Mesendoderm (in vitro differentiated cells): ENCODE results near the gene HMCN1.

Source experiments
- DNase-seq: peaks from one replicate; pipeline ENCODE4 v3.0.0; 2013
- H2AK5ac ChIP-seq: 2 replicates; pipeline ENCODE4 v1.6.1; 2013; ENCODE audit warnings: low read length, inconsistent platforms
- H2BK120ac ChIP-seq: 2 replicates; pipeline ENCODE4 v1.6.1; 2013; ENCODE audit warnings: low read depth, mild to moderate bottlenecking, low read length, moderate library complexity, mixed read lengths
- H2BK15ac ChIP-seq: replicated peaks from 2 replicates; pipeline ENCODE4 v1.6.1; 2013; ENCODE audit warnings: low read depth, mild to moderate bottlenecking, moderate library complexity
- H2BK5ac ChIP-seq: 2 replicates; pipeline ENCODE4 v1.6.1; 2013; ENCODE audit warnings: low read length, inconsistent platforms
- H3K18ac ChIP-seq: 2 replicates; pipeline ENCODE4 v1.6.1; 2013; ENCODE audit warnings: mild to moderate bottlenecking, low read length, mixed read lengths
- H3K23ac ChIP-seq: one replicate; pipeline ENCODE4 v1.6.1; 2013; ENCODE audit warnings: low read length
- H3K27ac ChIP-seq: 2 replicates; pipeline ENCODE4 v1.5.1; 2013; ENCODE audit warnings: low read depth, mild to moderate bottlenecking, inconsistent platforms, low read length, moderate library complexity
- H3K27me3 ChIP-seq: 2 replicates; pipeline ENCODE4 v1.6.1; 2013; ENCODE audit warnings: low read length, control low read depth, mild to moderate bottlenecking, inconsistent platforms; ENCODE audit not compliant: insufficient read depth, poor library complexity
- H3K36me3 ChIP-seq: 2 replicates; pipeline ENCODE4 v1.6.1; 2013; ENCODE audit warnings: low read length, inconsistent platforms; ENCODE audit not compliant: control insufficient read depth, insufficient read depth
- H3K4ac ChIP-seq: one replicate; pipeline ENCODE4 v1.6.1; 2013; ENCODE audit warnings: low read depth, mild to moderate bottlenecking, low read length, moderate library complexity
- H3K4me1 ChIP-seq: 2 replicates; pipeline ENCODE4 v1.6.1; 2013; ENCODE audit warnings: low read depth, low read length, inconsistent platforms; ENCODE audit not compliant: control insufficient read depth
- H3K4me2 ChIP-seq: 2 replicates; pipeline ENCODE4 v1.6.1; 2013; ENCODE audit warnings: low read length
- H3K4me3 ChIP-seq: 2 replicates; pipeline ENCODE4 v1.5.1; 2013; ENCODE audit warnings: mild to moderate bottlenecking, low read length
- H3K56ac ChIP-seq: one replicate; pipeline ENCODE4 v1.6.1; 2013; ENCODE audit warnings: low read length
- H3K79me1 ChIP-seq: 2 replicates; pipeline ENCODE4 v1.6.1; 2013; ENCODE audit warnings: low read length, inconsistent platforms
- H3K79me2 ChIP-seq: 2 replicates; pipeline ENCODE4 v1.6.1; 2013; ENCODE audit warnings: mild to moderate bottlenecking, low read length; ENCODE audit not compliant: control insufficient read depth, insufficient read depth
- H3K9ac ChIP-seq: 2 replicates; pipeline ENCODE4 v1.6.1; 2013; ENCODE audit warnings: low read length, inconsistent platforms
- H4K5ac ChIP-seq: one replicate; pipeline ENCODE4 v1.6.1; 2013; ENCODE audit warnings: low read length
- H4K8ac ChIP-seq: one replicate; pipeline ENCODE4 v1.6.1; 2013; ENCODE audit warnings: low read depth, mild to moderate bottlenecking, control low read depth, low read length, moderate library complexity
- WGBS: extraction: QIAGEN DNeasy Blood & Tissue Kit; methylation state at CpG from one replicate; pipeline ENCODE4 v1.1.7; 2013; ENCODE audit warnings: low lambda C conversion rate, missing lambda C conversion rate; ENCODE audit not compliant: insufficient coverage; ENCODE audit errors: extremely low coverage; 5-methylcytosine and 5-hydroxymethylcytosine counted together

The HMCN1 gene

DNA sequence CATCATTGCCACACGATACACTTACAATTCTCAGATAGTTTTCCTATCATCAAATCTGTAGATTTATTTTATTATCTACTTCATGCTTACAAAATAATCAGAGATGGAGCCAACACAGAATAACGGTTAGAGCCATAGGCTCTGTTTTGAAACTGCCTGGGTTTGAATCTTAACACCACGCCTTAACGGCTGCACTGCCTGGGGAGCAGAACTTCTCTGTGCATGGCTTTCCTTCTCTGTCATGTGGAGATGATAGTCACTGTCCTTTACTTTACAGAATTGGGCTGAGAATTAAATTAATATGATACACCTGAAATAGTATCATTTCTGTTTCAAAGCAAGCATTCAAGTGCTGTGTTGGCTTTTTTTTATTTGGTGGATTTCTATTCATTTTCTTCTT is 177.8 kb downstream of the HMCN1 start:
- no peak overlapping the region for H3K4me2 ChIP-seq
- no peaks in the 10 kb centered on the region for H3K27me3 ChIP-seq
- H2BK5ac ChIP-seq = no peak overlapping the region
- no peak overlapping the region for H2AK5ac ChIP-seq
- no CpG with 5 or more reads among the region's 4 CpGs for WGBS
- no peak overlapping the region for H3K4me3 ChIP-seq
- no peak overlapping the region for H3K4ac ChIP-seq
- H3K36me3 ChIP-seq = no peaks in the 10 kb centered on the region
- no peak overlapping the region for H3K56ac ChIP-seq
- H4K8ac ChIP-seq = no peak overlapping the region
- no peak overlapping the region for H4K5ac ChIP-seq
- peak; percentile 25 for DNase-seq
- H2BK120ac ChIP-seq = no peak overlapping the region
- peaks cover 4% of the 10 kb centered on the region for H3K4me1 ChIP-seq
- H3K79me1 ChIP-seq = no peaks in the 10 kb centered on the region
- no peaks in the 10 kb centered on the region for H3K79me2 ChIP-seq
- H3K18ac ChIP-seq = no peak overlapping the region
- no peak overlapping the region for H3K23ac ChIP-seq
- no peak overlapping the region for H2BK15ac ChIP-seq
- H3K27ac ChIP-seq = no peak overlapping the region
- H3K9ac ChIP-seq = no peak overlapping the region

DNA sequence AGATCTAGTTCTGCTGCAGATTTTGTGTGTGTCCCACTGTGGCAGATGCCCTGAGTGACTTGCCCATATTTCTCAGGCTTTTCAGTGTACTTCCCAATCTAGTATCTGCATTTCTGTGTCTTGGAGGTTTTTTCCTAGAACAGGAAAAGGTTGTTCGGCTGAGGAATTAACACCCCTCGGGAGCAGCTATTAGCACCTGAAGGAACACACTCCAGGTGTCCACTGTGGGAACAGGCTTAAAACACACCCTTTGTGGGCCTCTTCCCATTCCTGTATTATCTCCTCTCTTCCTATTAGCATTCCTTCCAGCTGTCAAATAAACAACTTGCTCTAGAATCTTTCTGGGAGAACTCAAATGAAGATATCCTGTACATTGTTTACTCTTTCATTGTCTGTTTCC is 178.3 kb downstream of the HMCN1 start:
- no CpG with 5 or more reads among the region's 2 CpGs for WGBS
- H2BK5ac ChIP-seq = no peak overlapping the region
- no peaks in the 10 kb centered on the region for H3K36me3 ChIP-seq
- H2AK5ac ChIP-seq = no peak overlapping the region
- H3K4ac ChIP-seq = no peak overlapping the region
- no peaks in the 10 kb centered on the region for H3K79me1 ChIP-seq
- H3K27me3 ChIP-seq = no peaks in the 10 kb centered on the region
- no peak overlapping the region for H4K8ac ChIP-seq
- peak; percentile 92 for DNase-seq
- no peak overlapping the region for H3K4me2 ChIP-seq
- no peak overlapping the region for H2BK120ac ChIP-seq
- H3K79me2 ChIP-seq = no peaks in the 10 kb centered on the region
- no peak overlapping the region for H3K27ac ChIP-seq
- H3K4me3 ChIP-seq = no peak overlapping the region
- H2BK15ac ChIP-seq = no peak overlapping the region
- H3K56ac ChIP-seq = no peak overlapping the region
- H3K23ac ChIP-seq = no peak overlapping the region
- no peak overlapping the region for H4K5ac ChIP-seq
- no peak overlapping the region for H3K18ac ChIP-seq
- H3K9ac ChIP-seq = no peak overlapping the region
- peaks cover 4% of the 10 kb centered on the region for H3K4me1 ChIP-seq

GRCh38 chr1:185914089-185914488 is 179.9 kb downstream of the HMCN1 start:
- no CpG with 5 or more reads among the region's 1 CpG for WGBS
- no peak overlapping the region for H3K9ac ChIP-seq
- no peaks in the 10 kb centered on the region for H3K79me2 ChIP-seq
- H3K27me3 ChIP-seq = no peaks in the 10 kb centered on the region
- H4K8ac ChIP-seq = no peak overlapping the region
- no peak overlapping the region for H3K23ac ChIP-seq
- H3K18ac ChIP-seq = no peak overlapping the region
- H3K4me1 ChIP-seq = peaks cover 4% of the 10 kb centered on the region
- no peak overlapping the region for H2BK120ac ChIP-seq
- no peak overlapping the region for H2BK5ac ChIP-seq
- no peak overlapping the region for H3K4ac ChIP-seq
- no peak overlapping the region for H3K56ac ChIP-seq
- DNase-seq = no peak
- H3K27ac ChIP-seq = no peak overlapping the region
- no peak overlapping the region for H4K5ac ChIP-seq
- H2BK15ac ChIP-seq = no peak overlapping the region
- no peak overlapping the region for H3K4me2 ChIP-seq
- H3K4me3 ChIP-seq = no peak overlapping the region
- H2AK5ac ChIP-seq = no peak overlapping the region
- H3K36me3 ChIP-seq = no peaks in the 10 kb centered on the region
- H3K79me1 ChIP-seq = no peaks in the 10 kb centered on the region

- no peak overlapping the region for H3K9ac ChIP-seq
- no peaks in the 10 kb centered on the region for H3K27me3 ChIP-seq
- no peak overlapping the region for H3K27ac ChIP-seq
- H3K23ac ChIP-seq = no peak overlapping the region
- no peak overlapping the region for H2BK120ac ChIP-seq
- H3K18ac ChIP-seq = no peak overlapping the region
- peaks cover 4% of the 10 kb centered on the region for H3K4me1 ChIP-seq
- no peak overlapping the region for H3K4ac ChIP-seq
- no peak overlapping the region for H2BK15ac ChIP-seq
- H3K79me2 ChIP-seq = no peaks in the 10 kb centered on the region
- no peak for DNase-seq
- H2AK5ac ChIP-seq = no peak overlapping the region
- H2BK5ac ChIP-seq = no peak overlapping the region
- H4K5ac ChIP-seq = no peak overlapping the region
- H3K56ac ChIP-seq = no peak overlapping the region
- no peaks in the 10 kb centered on the region for H3K36me3 ChIP-seq
- H3K4me3 ChIP-seq = no peak overlapping the region
- no peaks in the 10 kb centered on the region for H3K79me1 ChIP-seq
- no peak overlapping the region for H4K8ac ChIP-seq
- no peak overlapping the region for H3K4me2 ChIP-seq
These were observed 182.7 kb downstream of the HMCN1 start for GRCh38 chr1:185916861-185917260.

DNA sequence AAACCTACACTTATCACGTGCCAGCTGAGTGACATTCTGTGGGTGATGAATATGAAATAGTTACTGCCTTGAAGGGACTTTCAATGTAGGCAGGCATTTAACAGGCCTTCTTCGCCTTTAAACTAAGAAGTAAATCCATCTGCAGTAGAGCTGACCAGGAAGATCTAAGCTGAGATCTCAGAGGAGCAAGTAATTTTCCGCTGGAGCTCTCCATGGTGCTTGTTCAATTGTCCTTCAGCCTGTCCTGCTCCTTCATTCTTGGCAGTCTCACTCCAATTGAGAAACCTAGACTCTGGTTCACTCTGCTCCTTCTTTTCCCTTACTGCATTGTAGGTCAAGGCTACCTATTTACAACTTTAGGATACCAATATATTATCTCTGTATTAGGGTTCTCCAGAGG is 183.5 kb downstream of the HMCN1 start:
- no CpG with 5 or more reads among the region's 3 CpGs for WGBS
- DNase-seq = peak; percentile 77

DNA sequence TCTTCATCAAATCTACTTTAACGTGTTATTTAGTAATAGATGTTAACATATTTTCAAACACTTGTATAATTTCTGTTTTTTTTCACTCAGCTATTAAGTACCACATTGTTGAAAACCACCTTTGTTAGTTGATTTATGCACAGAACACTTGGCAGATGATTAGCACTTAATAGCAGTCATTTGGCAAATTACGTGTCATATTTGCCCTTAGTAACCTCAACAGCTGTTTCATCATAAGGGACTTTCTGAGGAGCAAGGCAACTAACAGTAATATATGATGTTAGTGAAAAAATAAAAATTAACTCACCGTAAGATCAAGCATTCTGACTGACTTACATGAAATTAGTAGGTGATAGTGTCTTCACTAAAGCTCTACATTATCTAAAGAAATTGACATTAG is 186.4 kb downstream of the HMCN1 start:
- H3K27ac ChIP-seq = no peak overlapping the region
- H3K27me3 ChIP-seq = no peaks in the 10 kb centered on the region
- H3K23ac ChIP-seq = no peak overlapping the region
- H3K79me2 ChIP-seq = no peaks in the 10 kb centered on the region
- no peak overlapping the region for H2BK5ac ChIP-seq
- H3K56ac ChIP-seq = no peak overlapping the region
- no peak overlapping the region for H3K4ac ChIP-seq
- H3K9ac ChIP-seq = no peak overlapping the region
- WGBS = no CpG with 5 or more reads among the region's 3 CpGs
- H2BK120ac ChIP-seq = no peak overlapping the region
- no peaks in the 10 kb centered on the region for H3K4me1 ChIP-seq
- DNase-seq = no peak
- no peaks in the 10 kb centered on the region for H3K79me1 ChIP-seq
- no peak overlapping the region for H4K5ac ChIP-seq
- H2AK5ac ChIP-seq = no peak overlapping the region
- no peaks in the 10 kb centered on the region for H3K36me3 ChIP-seq
- H4K8ac ChIP-seq = no peak overlapping the region
- H2BK15ac ChIP-seq = no peak overlapping the region
- H3K4me2 ChIP-seq = no peak overlapping the region
- no peak overlapping the region for H3K4me3 ChIP-seq
- no peak overlapping the region for H3K18ac ChIP-seq

More for the DNA sequence above, 183.5 kb downstream of the HMCN1 start:
- no peaks in the 10 kb centered on the region for H3K79me2 ChIP-seq
- no peak overlapping the region for H2BK15ac ChIP-seq
- H3K9ac ChIP-seq = no peak overlapping the region
- peaks cover 4% of the 10 kb centered on the region for H3K4me1 ChIP-seq
- H3K23ac ChIP-seq = no peak overlapping the region
- no peak overlapping the region for H2BK5ac ChIP-seq
- no peak overlapping the region for H3K18ac ChIP-seq
- no peak overlapping the region for H4K5ac ChIP-seq
- H2AK5ac ChIP-seq = no peak overlapping the region
- H2BK120ac ChIP-seq = no peak overlapping the region
- H3K79me1 ChIP-seq = no peaks in the 10 kb centered on the region
- H3K4ac ChIP-seq = no peak overlapping the region
- no peak overlapping the region for H4K8ac ChIP-seq
- H3K4me2 ChIP-seq = no peak overlapping the region
- no peaks in the 10 kb centered on the region for H3K27me3 ChIP-seq
- H3K56ac ChIP-seq = no peak overlapping the region
- H3K36me3 ChIP-seq = no peaks in the 10 kb centered on the region
- no peak overlapping the region for H3K27ac ChIP-seq
- no peak overlapping the region for H3K4me3 ChIP-seq
